Thyroid gland (tissue), 4 donors: Measurements from ENCODE around the gene CAMSAP2.

Experiments
- CTCF ChIP-seq, 6 experiments: fragments of 200-600 bp in 3 of 6; fragments of 450-650 bp in 3 of 6; sonication (generic) in 3 of 6; IDR thresholded peaks; one replicate each; pipeline ENCODE4 v1.5.1; 2016 to 2019; ENCODE audit warnings: antibody characterized with exemption in 6 of 6, mild to moderate bottlenecking in 2 of 6, inconsistent platforms in 1 of 6, moderate library complexity in 1 of 6
- POLR2A ChIP-seq, 2 donors: fragments of 450-650 bp; IDR thresholded peaks; one replicate each; pipeline ENCODE4 v1.6.1; 2017; ENCODE audit warnings: antibody characterized with exemption in 2 of 2, mild to moderate bottlenecking in 2 of 2, moderate library complexity in 1 of 2

- TF ChIP-seq CTCF (IDR thresholded peaks at IDR 0.05) (no peak), POLR2A (IDR thresholded peaks at IDR 0.05) (no peak)
Observed at GRCh38 chr1:200795156-200795555, 56.5 kb downstream of the CAMSAP2 start.
